Stomach (tissue), 19 donors: Measurements from ENCODE around the gene ESPL1. TPM values are rescaled to one million over a fixed set of nuclear protein-coding genes. Genes with fewer than 3 reads are reported as not detected.

ENCODE experiments used
- DNase-seq, 2 donors: peaks; one replicate each; pipeline versions ENCODE4 v3.0.0 to v3.0.0-alpha.2; 2013 to 2019
- H3K27ac ChIP-seq, 5 donors: fragments of 200-600 bp in 4 of 5; sonication (generic) in 4 of 5; one replicate each; pipeline ENCODE4 v1.5.1; 2013 to 2019; ENCODE audit warnings: mild to moderate bottlenecking in 1 of 5, moderate library complexity in 1 of 5
- H3K27me3 ChIP-seq, 3 donors: fragments of 200-600 bp; sonication (generic); one replicate each; pipeline ENCODE4 v1.5.1; 2017 to 2019; ENCODE audit warnings: mixed run types in 1 of 3
- H3K36me3 ChIP-seq, 4 donors: fragments of 200-600 bp; sonication (generic); 1 replicate in 3 of 4; 2 replicates in 1 of 4; pipeline ENCODE4 v1.5.1; 2016 to 2019
- H3K4me1 ChIP-seq, 4 donors: fragments of 200-600 bp; sonication (generic); one replicate each; pipeline ENCODE4 v1.5.1; 2016 to 2019
- H3K4me3 ChIP-seq, 4 donors: fragments of 200-600 bp; sonication (generic) in 3 of 4; one replicate each; pipeline ENCODE4 v1.5.1; 2016 to 2019; ENCODE audit warnings: mild to moderate bottlenecking in 1 of 4
- H3K9me3 ChIP-seq, 4 donors: fragments of 200-600 bp; sonication (generic); one replicate each; pipeline ENCODE4 v1.5.1; 2016 to 2019
- CTCF ChIP-seq, 7 experiments: fragments of 450-650 bp in 4 of 7; fragments of 200-600 bp in 3 of 7; sonication (generic) in 3 of 7; IDR thresholded peaks; one replicate each; pipeline ENCODE4 v1.5.1; 2016 to 2019; ENCODE audit warnings: antibody characterized with exemption in 7 of 7, control low read depth in 2 of 7, mild to moderate bottlenecking in 1 of 7
- EP300 ChIP-seq: sonication (generic); formaldehyde crosslinking; IDR thresholded peaks from one replicate; pipeline ENCODE4 v1.6.1; 2017; ENCODE audit warnings: antibody characterized with exemption
- POLR2A ChIP-seq, 4 donors: fragments of 450-650 bp; IDR thresholded peaks; one replicate each; pipeline ENCODE4 v1.6.1; 2016; ENCODE audit warnings: antibody characterized with exemption in 4 of 4, control low read depth in 2 of 4, mild to moderate bottlenecking in 1 of 4, moderate library complexity in 1 of 4
- POLR2AphosphoS5 ChIP-seq, 3 donors: sonication (generic); formaldehyde crosslinking; IDR thresholded peaks; one replicate each; pipeline ENCODE4 v1.6.1; 2016; ENCODE audit warnings: antibody characterized with exemption in 3 of 3
- WGBS, 5 donors: extraction: QIAGEN DNeasy Blood & Tissue Kit in 3 of 5; methylation state at CpG; one replicate each; pipeline versions ENCODE4 v1.1.5 to v1.1.7; 2013 to 2018; 5-methylcytosine and 5-hydroxymethylcytosine counted together
- intact Hi-C: fragments of 100-400 bp; cut with DNase I; formaldehyde crosslinking; loops from one replicate; pipeline ENCODE4 v1.15.1; 2023; ENCODE audit warnings: low total_unique reads
- long read RNA-seq, 10 donors: transcript quantifications; one replicate each; lab custom pipeline, GENCODE V29; 2026
- polyA plus RNA-seq, 3 donors: library from polyadenylated mRNA; stranded (reverse); fragments of 200-250 nt; gene quantifications; one replicate each; pipeline ENCODE4 v1.2.3, GENCODE V29; 2013
- total RNA-seq, 5 donors: library from RNA; depleted of rRNA; stranded (reverse); fragments of >200 nt; gene quantifications; one replicate each; pipeline versions ENCODE4 v1.1.0 to v1.2.3, GENCODE V29; 2014 to 2016
- donor health status: healthy with polysubstance abuse.
- donor health status: Bipolar disorder and iron deficiency.
- donor health status: healthy.

Gene ESPL1
- total RNA-seq (10 to 100 TPM in 1 of 5 donors, 1 to 10 TPM in 4; 3.3 to 43.2 (median 6.6) TPM), polyA plus RNA-seq (10 to 100 TPM in 1 of 3 donors, under 1 TPM in 2; 0.15 to 13.1 (median 0.75) TPM)
- long read RNA-seq, donor 1, result 0 reads
- long read RNA-seq, donor 2, result 0 reads
- long read RNA-seq, donor 3, result 0 reads
- long read RNA-seq, donor 4, result 0 reads
- long read RNA-seq, donor 5, result 0 reads
- long read RNA-seq, donor 6, result 0 reads
- long read RNA-seq, donor 7, partial matches to known transcripts, result 0 of 1 reads
- long read RNA-seq, donor 7, other reads (novel, unspliced or antisense), result 0 of 1 reads
- long read RNA-seq, donor 8, partial matches to known transcripts, result 0 of 1 reads
- long read RNA-seq, donor 8, other reads (novel, unspliced or antisense), result 0 of 1 reads
- long read RNA-seq, donor 9, result 0 reads
- long read RNA-seq, donor 10, result 0 reads

- Histone ChIP-seq H3K4me1 (peaks cover 7 to 28% (median 16%) of the 10 kb centered on the region in 4 donors), H3K27me3 (no peaks in the 10 kb centered on the region), H3K9me3 (no peaks in the 10 kb centered on the region), H3K36me3 (no peaks in the 10 kb centered on the region), H3K27ac (peak within 1 kb of the TSS in 4 of 5 donors; percentile 36 to 71 (median 54)), H3K4me3 (peak within 1 kb of the TSS; percentile 51 to 93 (median 74))
- 0 to 1% (median 0%) methylated on average over 55 to 58 of the region's 58 CpGs for WGBS, 5 donors
- TF ChIP-seq POLR2A (IDR thresholded peaks at IDR 0.05), result no peak
- TF ChIP-seq POLR2AphosphoS5 (IDR thresholded peaks at IDR 0.05), result peak in 1 of 3 donors; percentile 14
- peak in 2 of 7 experiments; percentile 15 to 30 for TF ChIP-seq CTCF (IDR thresholded peaks at IDR 0.05)
- TF ChIP-seq EP300, result no peak
- DNase-seq, result peak; percentile 75 to 94
- intact Hi-C loops, result no loop called here
These were observed at the start of gene ESPL1 for GRCh38 chr12:53267999-53268629. TSS of gene ESPL1 (plus strand) at chr12:53268299. CDS start at chr12:53268767, 468 bp downstream.

- Histone ChIP-seq H3K27ac (peak overlapping the region; percentile 47 to 99 (median 98)), H3K4me3 (peak overlapping the region; percentile 63 to 88 (median 83)), H3K36me3 (peaks cover 10 to 20% (median 17%) of the 10 kb centered on the region in 4 donors), H3K4me1 (peaks cover 59 to 90% (median 81%) of the 10 kb centered on the region in 4 donors), H3K9me3 (no peaks in the 10 kb centered on the region), H3K27me3 (no peaks in the 10 kb centered on the region)
- WGBS, 5 donors, result 12 to 26% (median 19%) methylated on average over 18 to 30 of the region's 30 CpGs
- peak in 1 of 2 donors; percentile 62 for DNase-seq
- intact Hi-C loops, result loop anchor here (10.0 kb wide), 1 partner anchor 66 kb away; no protein-coding TSS in a partner anchor
- TF ChIP-seq CTCF (IDR thresholded peaks at IDR 0.05), result no peak
- no peak for TF ChIP-seq POLR2A (IDR thresholded peaks at IDR 0.05)
- TF ChIP-seq POLR2AphosphoS5 (IDR thresholded peaks at IDR 0.05), result no peak
- TF ChIP-seq EP300, result no peak
These were observed 49.4 kb upstream of the ESPL1 start for GRCh38 chr12:53218551-53219291.

- intact Hi-C loops, result loop anchor here (10.0 kb wide), 1 partner anchor 65 kb away; no protein-coding TSS in a partner anchor
- H3K4me1 ChIP-seq, result peaks cover 66 to 90% (median 83%) of the 10 kb centered on the region in 4 donors
- no peak for TF ChIP-seq EP300
- TF ChIP-seq CTCF (IDR thresholded peaks at IDR 0.05), result no peak
These were observed 48.7 kb upstream of the ESPL1 start for GRCh38 chr12:53219292-53219955.

More at GRCh38 chr12:53219292-53219955, 48.7 kb upstream of the ESPL1 start:
- DNase-seq, result peak in 1 of 2 donors; percentile 67
- H3K27me3 ChIP-seq, result no peaks in the 10 kb centered on the region
- 2 to 5% (median 4%) methylated on average over 21 to 27 of the region's 27 CpGs for WGBS, 5 donors
- peak overlapping the region; percentile 63 to 88 (median 83) for H3K4me3 ChIP-seq
- H3K27ac ChIP-seq, result peak overlapping the region; percentile 96 to 99 (median 99)
- peaks cover 6 to 13% (median 10%) of the 10 kb centered on the region in 4 donors for H3K36me3 ChIP-seq
- H3K9me3 ChIP-seq, result no peaks in the 10 kb centered on the region
